Measurements from ENCODE around the gene DDX43.
A peak's percentile ranks its signal among the peaks of the same experiment; 100 is the strongest.
"Not testable (repeated sequence)": the region's sequence is repeated elsewhere in the genome, so short reads cannot be mapped to it uniquely, and the experiment has no call there.

Gene DDX43

GRCh38 chr6:73394577-73395354 lies at the start of gene DDX43:
Gene DDX43 (plus strand): TSS chr6:73394828. CDS start chr6:73394906, 78 bp downstream.
- DNase-seq = peak; percentile 37

- no peak for DNase-seq
Measured at GRCh38 chr6:73348550-73349204, 46.0 kb upstream of the DDX43 start.

- DNase-seq = no peak
Measured at GRCh38 chr6:73349311-73349710, 45.3 kb upstream of the DDX43 start.

- DNase-seq = no peak
Measured at GRCh38 chr6:73353636-73354593, 40.7 kb upstream of the DDX43 start, which contains the start of gene DPPA5. Gene DPPA5 (minus strand): TSS chr6:73354276. CDS start chr6:73354225, 51 bp downstream.

- no peak for DNase-seq
Measured at GRCh38 chr6:73362358-73362757, 32.3 kb upstream of the DDX43 start, which contains the start of gene KHDC3L. Gene KHDC3L (plus strand): TSS chr6:73362658. CDS start chr6:73362730, 72 bp downstream.

- no peak for DNase-seq
Measured at GRCh38 chr6:73362869-73363536, 31.6 kb upstream of the DDX43 start.

GRCh38 chr6:73363537-73363875 lies 31.1 kb upstream of the DDX43 start:
- DNase-seq = no peak

GRCh38 chr6:73364121-73364520 lies 30.5 kb upstream of the DDX43 start:
- DNase-seq = no peak

GRCh38 chr6:73364549-73364948 lies 30.1 kb upstream of the DDX43 start:
- no peak for DNase-seq

- DNase-seq = no peak
Measured at GRCh38 chr6:73367761-73368355, 26.8 kb upstream of the DDX43 start.

GRCh38 chr6:73368675-73369074 lies 26.0 kb upstream of the DDX43 start:
- no peak for DNase-seq

GRCh38 chr6:73369157-73369556 lies 25.5 kb upstream of the DDX43 start:
- no peak for DNase-seq

- DNase-seq = no peak
Measured at GRCh38 chr6:73369563-73369962, 25.1 kb upstream of the DDX43 start, which contains the start of gene OOEP. Gene OOEP (minus strand): TSS chr6:73369897. CDS start chr6:73369792, 105 bp downstream.

- DNase-seq = no peak
Measured at GRCh38 chr6:73371984-73372383, 22.6 kb upstream of the DDX43 start.

- DNase-seq = no peak
Measured at GRCh38 chr6:73372516-73372915, 22.1 kb upstream of the DDX43 start.

GRCh38 chr6:73375216-73375615 lies 19.4 kb upstream of the DDX43 start:
- no peak for DNase-seq

- no peak for DNase-seq
Measured at GRCh38 chr6:73377225-73377624, 17.4 kb upstream of the DDX43 start.

- not testable (repeated sequence) for DNase-seq
Measured at GRCh38 chr6:73381531-73381930, 13.1 kb upstream of the DDX43 start.

GRCh38 chr6:73382462-73383113 lies 12.0 kb upstream of the DDX43 start:
- DNase-seq = no peak

GRCh38 chr6:73388433-73388799 lies 6.2 kb upstream of the DDX43 start:
- DNase-seq = no peak

- DNase-seq = peak; percentile 28
Measured at GRCh38 chr6:73388800-73389512, 5.7 kb upstream of the DDX43 start.

Data from activated CD4-positive, alpha-beta T cell treated with anti-CD3 and anti-CD28 coated beads for 1 hour (primary cell).